HG03103 (cell line): Measurements from ENCODE around the gene PDE11A.

Source experiments
- ATAC-seq: cut with Tn5 transposase; IDR thresholded peaks from one replicate; pipeline ENCODE4 v1.9.1; 2021; ENCODE audit warnings: low read depth; ENCODE audit not compliant: unreplicated experiment

Gene PDE11A

GRCh38 chr2:177617849-177618248, 454.7 kb downstream of the PDE11A start:
- no peak for ATAC-seq

- no peak for ATAC-seq
Measured at GRCh38 chr2:177616731-177617130, 455.8 kb downstream of the PDE11A start.

GRCh38 chr2:177616066-177616465, 456.5 kb downstream of the PDE11A start:
- no peak for ATAC-seq

- no peak for ATAC-seq
Measured at GRCh38 chr2:177612659-177613058, 459.9 kb downstream of the PDE11A start.

GRCh38 chr2:177611310-177611886, 461.2 kb downstream of the PDE11A start:
- ATAC-seq, result no peak

- no peak for ATAC-seq
Measured at GRCh38 chr2:177610813-177611212, 461.8 kb downstream of the PDE11A start.

- no peak for ATAC-seq
Measured at GRCh38 chr2:177606636-177607035, 465.9 kb downstream of the PDE11A start.

GRCh38 chr2:177604271-177605065, 468.1 kb downstream of the PDE11A start:
- ATAC-seq, result no peak

GRCh38 chr2:177603768-177604167, 468.8 kb downstream of the PDE11A start:
- no peak for ATAC-seq

- ATAC-seq, result no peak
Measured at GRCh38 chr2:177603181-177603580, 469.4 kb downstream of the PDE11A start.

GRCh38 chr2:177602611-177603164, 469.9 kb downstream of the PDE11A start:
- no peak for ATAC-seq

- ATAC-seq, result no peak
Measured at GRCh38 chr2:177600917-177601316, 471.7 kb downstream of the PDE11A start.

- no peak for ATAC-seq
Measured at GRCh38 chr2:177599956-177600355, 472.6 kb downstream of the PDE11A start.

- no peak for ATAC-seq
Measured at GRCh38 chr2:177599139-177599688, 473.4 kb downstream of the PDE11A start.

- no peak for ATAC-seq
Measured at GRCh38 chr2:177598326-177599138, 474.0 kb downstream of the PDE11A start.

- no peak for ATAC-seq
Measured at GRCh38 chr2:177597759-177598158, 474.8 kb downstream of the PDE11A start.

- ATAC-seq, result no peak
Measured at GRCh38 chr2:177596866-177597265, 475.7 kb downstream of the PDE11A start.

GRCh38 chr2:177595126-177595845, 477.3 kb downstream of the PDE11A start:
- ATAC-seq, result no peak

GRCh38 chr2:177593402-177593801, 479.2 kb downstream of the PDE11A start:
- no peak for ATAC-seq

GRCh38 chr2:177592945-177593344, 479.6 kb downstream of the PDE11A start:
- ATAC-seq, result no peak
